ENCODE data around the gene ATOH8. TPM values are rescaled to one million over a fixed set of nuclear protein-coding genes. Genes with fewer than 3 reads are reported as not detected.

ATOH8 gene
- total RNA-seq, 1 donor from 2014 or later = 93.6 TPM

DNA sequence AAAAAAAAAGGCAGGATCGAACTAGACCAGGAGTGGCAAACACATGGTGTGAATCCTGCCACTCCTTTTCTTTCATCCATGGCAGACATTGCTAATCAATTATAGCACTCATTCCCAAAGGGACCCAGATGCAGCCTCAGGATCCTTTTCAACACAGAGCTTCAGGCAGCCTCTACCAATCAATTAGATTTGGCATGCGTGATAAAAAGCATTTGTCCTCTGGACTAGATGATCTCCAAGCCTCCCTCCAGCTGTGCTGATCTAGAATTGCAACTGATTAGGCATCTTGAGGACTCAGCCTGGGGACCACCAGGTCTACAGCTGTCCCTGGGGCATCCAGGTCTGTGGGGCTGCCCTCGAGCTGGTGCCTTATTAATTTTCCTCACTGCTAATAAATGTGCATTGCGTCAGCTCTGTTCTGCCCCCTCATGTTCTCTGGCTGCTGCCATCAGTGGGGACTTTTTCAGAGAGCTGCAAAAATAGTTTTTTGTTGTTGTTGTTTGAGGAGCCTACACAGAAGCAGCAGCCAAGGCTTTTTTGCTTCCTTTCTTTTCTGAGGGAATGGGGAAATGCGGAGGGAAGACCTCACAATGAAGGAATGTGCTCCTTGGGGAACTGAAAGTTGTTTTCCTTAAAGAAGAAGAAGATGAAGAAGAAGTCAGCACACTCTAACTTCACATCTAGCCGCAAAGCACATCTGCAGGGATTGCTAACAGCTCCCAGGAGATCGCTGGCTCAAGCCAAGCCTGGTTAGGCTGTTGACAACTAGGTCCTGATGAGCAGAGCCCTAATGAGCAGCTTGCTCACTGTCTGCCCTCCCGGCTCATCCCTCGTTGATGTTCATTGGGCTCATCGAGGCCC, 8.8 kb upstream of the ATOH8 start:
- DNase-seq (peak; percentile 43), ATAC-seq (no peak)
- no peaks in the 10 kb centered on the region for H3K9me3 ChIP-seq
- H3K27me3 ChIP-seq = no peaks in the 10 kb centered on the region
- intact Hi-C loops (cut with DNase I) = no loop called here
- no peaks in the 10 kb centered on the region for H3K36me3 ChIP-seq
- TF ChIP-seq, protein P1, sequence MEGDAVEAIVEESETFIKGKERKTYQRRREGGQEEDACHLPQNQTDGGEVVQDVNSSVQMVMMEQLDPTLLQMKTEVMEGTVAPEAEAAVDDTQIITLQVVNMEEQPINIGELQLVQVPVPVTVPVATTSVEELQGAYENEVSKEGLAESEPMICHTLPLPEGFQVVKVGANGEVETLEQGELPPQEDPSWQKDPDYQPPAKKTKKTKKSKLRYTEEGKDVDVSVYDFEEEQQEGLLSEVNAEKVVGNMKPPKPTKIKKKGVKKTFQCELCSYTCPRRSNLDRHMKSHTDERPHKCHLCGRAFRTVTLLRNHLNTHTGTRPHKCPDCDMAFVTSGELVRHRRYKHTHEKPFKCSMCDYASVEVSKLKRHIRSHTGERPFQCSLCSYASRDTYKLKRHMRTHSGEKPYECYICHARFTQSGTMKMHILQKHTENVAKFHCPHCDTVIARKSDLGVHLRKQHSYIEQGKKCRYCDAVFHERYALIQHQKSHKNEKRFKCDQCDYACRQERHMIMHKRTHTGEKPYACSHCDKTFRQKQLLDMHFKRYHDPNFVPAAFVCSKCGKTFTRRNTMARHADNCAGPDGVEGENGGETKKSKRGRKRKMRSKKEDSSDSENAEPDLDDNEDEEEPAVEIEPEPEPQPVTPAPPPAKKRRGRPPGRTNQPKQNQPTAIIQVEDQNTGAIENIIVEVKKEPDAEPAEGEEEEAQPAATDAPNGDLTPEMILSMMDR (IDR thresholded peaks at IDR 0.05) = no peak
- H3K27ac ChIP-seq = peak overlapping the region; percentile 72
- no peak overlapping the region for H3K4me3 ChIP-seq
- H3K4me1 ChIP-seq = peaks cover 72% of the 10 kb centered on the region

DNA sequence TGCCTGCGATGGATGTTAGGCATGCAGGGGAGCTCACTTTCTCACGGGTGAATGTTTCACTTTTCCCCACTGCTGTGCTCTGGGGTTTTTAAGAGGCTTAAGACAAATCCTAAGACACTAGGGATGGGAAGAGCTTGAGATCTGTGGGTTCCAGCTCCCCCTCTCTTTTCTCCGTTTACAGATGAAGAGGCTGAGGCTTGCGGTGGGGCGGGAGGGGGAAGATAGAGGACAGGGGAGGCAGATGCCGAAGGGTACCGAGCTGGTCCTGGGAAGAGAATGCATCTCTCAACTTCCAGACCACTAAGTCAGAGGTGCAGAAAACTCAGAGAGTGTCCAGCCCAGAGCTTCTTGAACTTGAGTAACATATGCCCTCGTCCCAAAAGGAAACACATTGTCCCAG, 8.2 kb upstream of the ATOH8 start:
- peaks cover 76% of the 10 kb centered on the region for H3K4me1 ChIP-seq
- H3K27ac ChIP-seq = peak overlapping the region; percentile 72
- peak; percentile 40 for DNase-seq
- H3K36me3 ChIP-seq = no peaks in the 10 kb centered on the region
- H3K27me3 ChIP-seq = no peaks in the 10 kb centered on the region
- intact Hi-C loops (cut with DNase I) = no loop called here
- H3K9me3 ChIP-seq = no peaks in the 10 kb centered on the region
- no peak overlapping the region for H3K4me3 ChIP-seq
- no peak for ATAC-seq
- TF ChIP-seq, protein P1 (IDR thresholded peaks at IDR 0.05) = no peak

DNA sequence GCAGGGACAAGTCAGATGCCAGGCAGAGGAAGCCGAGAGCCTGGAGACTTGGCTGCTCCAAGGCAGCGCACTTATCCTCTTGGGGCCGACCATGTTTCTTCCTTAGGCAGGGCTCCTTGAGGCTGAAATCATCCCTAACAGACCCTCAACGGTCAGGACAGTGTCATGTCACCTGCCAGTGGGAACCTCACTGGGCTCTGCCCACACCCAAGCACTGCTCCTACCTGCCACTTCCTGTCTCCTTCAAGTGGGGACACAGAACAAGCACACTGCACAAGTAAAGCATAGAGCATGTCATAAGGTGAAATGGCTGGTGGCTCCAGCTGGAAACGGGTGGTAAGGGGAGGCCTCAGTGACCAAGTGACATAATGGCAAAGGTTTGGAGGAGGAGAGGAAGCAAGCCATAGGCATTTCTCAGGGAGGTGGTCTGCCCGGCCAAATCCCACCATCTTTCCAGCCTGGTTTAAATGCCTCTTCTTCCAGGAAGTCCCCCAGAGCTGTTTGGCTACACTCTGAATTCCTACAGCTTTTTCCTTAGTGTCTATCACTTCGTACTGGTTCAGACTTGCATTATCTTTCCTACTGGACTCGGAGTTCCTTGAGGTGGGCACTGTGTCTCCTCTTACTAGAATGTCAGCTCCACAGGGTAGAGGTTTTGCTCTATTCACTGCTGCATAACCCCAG, 7.3 kb upstream of the ATOH8 start:
- no peak for DNase-seq
- intact Hi-C loops (cut with DNase I) = no loop called here
- no peak for ATAC-seq
- TF ChIP-seq, protein P1 (IDR thresholded peaks at IDR 0.05) = no peak
- no peak overlapping the region for H3K4me3 ChIP-seq
- H3K27ac ChIP-seq = peak overlapping the region; percentile 72
- no peaks in the 10 kb centered on the region for H3K9me3 ChIP-seq
- H3K4me1 ChIP-seq = peaks cover 76% of the 10 kb centered on the region
- H3K36me3 ChIP-seq = no peaks in the 10 kb centered on the region
- no peaks in the 10 kb centered on the region for H3K27me3 ChIP-seq

DNA sequence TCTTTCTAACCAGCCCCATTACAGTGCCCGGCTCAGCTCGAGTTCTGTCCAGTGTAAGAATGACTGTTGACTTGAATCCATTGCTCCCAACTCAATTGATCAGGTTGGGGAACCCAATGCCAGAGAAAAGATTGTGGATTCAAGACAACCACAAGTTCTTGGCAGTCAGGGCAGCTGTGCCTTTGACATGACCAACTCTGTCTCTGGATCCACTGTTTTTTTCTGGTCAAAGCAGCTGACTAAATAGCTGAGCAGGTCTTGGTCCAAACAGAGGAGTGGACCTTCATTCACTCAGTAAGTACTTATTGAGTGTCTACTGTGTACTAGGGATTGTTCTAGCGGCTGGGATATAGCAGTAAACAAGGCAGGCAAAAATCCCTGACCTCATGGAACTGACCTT, 6.3 kb upstream of the ATOH8 start:
- H3K27me3 ChIP-seq = no peaks in the 10 kb centered on the region
- ATAC-seq (no peak), DNase-seq (no peak)
- H3K4me1 ChIP-seq = peaks cover 72% of the 10 kb centered on the region
- intact Hi-C loops (cut with DNase I) = no loop called here
- H3K4me3 ChIP-seq = no peak overlapping the region
- H3K36me3 ChIP-seq = no peaks in the 10 kb centered on the region
- TF ChIP-seq, protein P1 (IDR thresholded peaks at IDR 0.05) = no peak
- H3K9me3 ChIP-seq = no peaks in the 10 kb centered on the region
- H3K27ac ChIP-seq = no peak overlapping the region

DNA sequence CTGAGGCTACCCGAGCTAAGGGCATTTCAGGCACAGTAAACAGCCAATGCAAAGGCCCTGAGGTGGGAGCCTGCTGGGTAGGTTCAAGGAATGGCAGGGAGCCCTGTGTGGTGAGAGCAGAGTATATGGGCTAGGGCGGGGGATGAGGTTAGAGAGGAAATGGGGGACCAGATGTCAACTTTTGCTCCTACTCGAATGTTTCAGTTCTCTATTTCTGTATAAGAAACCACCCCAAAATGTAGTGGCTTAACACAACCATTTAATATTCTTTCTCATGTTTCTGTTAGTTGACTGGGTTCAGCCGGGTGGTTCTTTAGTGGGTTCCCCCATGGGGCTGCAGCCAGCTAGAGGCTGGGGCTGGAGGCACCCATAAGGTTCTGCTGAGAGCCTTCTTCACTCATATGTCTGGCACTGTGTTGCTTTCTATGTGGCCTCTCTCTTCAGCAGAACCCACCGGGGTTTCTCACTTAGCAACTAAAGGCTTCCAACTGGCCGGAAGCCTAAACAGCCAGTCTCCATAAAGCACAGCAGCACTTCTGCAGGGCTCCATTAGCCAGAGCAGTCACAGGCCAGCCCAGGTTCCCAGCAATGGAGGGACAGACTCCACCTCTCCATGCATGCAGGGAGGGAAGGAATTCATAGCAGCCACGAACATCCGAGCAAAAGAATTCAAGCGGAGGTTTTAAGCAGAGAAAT, 5.6 kb upstream of the ATOH8 start:
- no peak overlapping the region for H3K4me3 ChIP-seq
- H3K9me3 ChIP-seq = no peaks in the 10 kb centered on the region
- no peaks in the 10 kb centered on the region for H3K27me3 ChIP-seq
- TF ChIP-seq, protein P1 (IDR thresholded peaks at IDR 0.05) = no peak
- peaks cover 74% of the 10 kb centered on the region for H3K4me1 ChIP-seq
- H3K27ac ChIP-seq = no peak overlapping the region
- ATAC-seq (no peak), DNase-seq (no peak)
- no peaks in the 10 kb centered on the region for H3K36me3 ChIP-seq
- intact Hi-C loops (cut with DNase I) = no loop called here
